Epidermal melanocyte (primary cell): Measurements from ENCODE around the gene SELENOP.
"Not testable (repeated sequence)": the region's sequence is repeated elsewhere in the genome, so short reads cannot be mapped to it uniquely, and the experiment has no call there.

Source experiments
- DNase-seq: peaks from one replicate; pipeline ENCODE4 v3.0.0; 2011; ENCODE audit warnings: low spot score; ENCODE audit not compliant: insufficient read length

Gene SELENOP, protein sequence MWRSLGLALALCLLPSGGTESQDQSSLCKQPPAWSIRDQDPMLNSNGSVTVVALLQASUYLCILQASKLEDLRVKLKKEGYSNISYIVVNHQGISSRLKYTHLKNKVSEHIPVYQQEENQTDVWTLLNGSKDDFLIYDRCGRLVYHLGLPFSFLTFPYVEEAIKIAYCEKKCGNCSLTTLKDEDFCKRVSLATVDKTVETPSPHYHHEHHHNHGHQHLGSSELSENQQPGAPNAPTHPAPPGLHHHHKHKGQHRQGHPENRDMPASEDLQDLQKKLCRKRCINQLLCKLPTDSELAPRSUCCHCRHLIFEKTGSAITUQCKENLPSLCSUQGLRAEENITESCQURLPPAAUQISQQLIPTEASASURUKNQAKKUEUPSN

DNA sequence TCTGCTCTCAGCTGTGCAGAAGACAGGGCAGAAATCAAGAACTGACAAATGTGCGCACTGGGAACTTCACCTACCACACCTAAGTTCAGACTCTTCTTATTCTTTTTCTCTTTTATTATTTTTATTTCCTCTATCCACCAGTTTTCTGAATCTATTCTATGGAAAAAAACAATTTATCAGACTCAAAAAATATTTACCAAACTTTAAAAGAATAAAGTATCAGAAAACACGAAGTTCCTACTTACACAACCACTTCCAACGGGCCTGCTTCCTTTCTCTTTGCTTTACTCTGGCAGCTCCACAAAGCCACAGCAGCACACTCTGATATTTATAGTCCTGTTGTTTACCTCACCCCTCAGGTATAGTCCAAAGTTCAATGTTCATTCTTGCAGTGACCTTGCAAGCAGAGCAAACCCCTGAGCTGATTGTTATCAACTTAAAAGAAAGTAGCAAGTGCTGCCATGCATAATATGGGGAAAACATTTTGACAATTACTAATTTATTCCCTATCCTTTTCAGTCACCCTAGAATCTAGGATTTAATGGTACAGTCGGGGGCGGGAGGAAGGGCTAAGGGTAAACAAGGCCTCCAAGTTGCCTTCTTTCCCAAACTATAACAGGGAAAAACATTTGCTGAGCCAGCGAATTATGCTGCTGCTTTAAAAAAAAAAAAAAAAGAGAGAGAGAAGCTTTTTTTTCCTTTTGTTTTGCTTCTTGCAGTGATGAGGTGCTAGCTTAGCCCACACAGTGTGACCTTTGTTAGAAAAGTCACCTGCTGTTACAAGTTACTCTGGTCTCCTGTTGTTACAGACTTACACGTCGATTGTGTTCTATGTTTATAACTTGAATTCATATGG lies at the start of gene SELENOP:
TSS of gene SELENOP (minus strand) at position 302 of the 856 bp plus-strand sequence. CDS start 3,539 bp downstream, outside the sequence.
- no peak for DNase-seq

- no peak for DNase-seq
These were observed 47.0 kb upstream of the SELENOP start for GRCh38 chr5:42858687-42859086.

DNA sequence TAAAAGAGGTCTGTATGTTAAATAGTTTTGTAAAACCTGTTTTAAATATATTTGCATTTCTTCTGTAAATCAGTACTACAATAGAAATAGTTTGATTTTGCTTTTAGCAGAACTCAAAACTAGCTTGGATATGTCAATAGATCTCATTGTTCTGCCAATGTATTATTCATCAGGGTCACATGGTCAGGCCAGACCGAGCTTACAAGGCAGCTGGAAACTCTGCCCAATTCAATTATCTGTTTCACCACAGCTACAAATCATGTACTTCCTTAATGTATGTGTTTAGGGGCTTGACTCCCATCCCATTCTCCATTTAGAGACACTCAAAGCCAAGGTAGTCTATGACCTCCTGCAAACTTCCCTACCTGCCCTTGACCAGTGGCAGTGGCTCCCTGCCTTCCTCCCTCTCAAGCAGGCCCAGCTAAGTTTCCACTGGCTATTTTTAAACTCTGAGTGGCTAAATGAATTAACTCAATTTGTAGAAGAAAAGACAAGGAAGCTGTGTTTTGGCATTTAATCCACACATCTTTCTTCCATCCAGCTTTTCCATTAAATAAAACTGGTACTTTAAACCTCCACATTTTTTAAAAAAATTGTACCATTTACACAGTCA lies 46.4 kb upstream of the SELENOP start:
- DNase-seq: peak; percentile 25

GRCh38 chr5:42855811-42856210 lies 44.1 kb upstream of the SELENOP start:
- no peak for DNase-seq

- no peak for DNase-seq
These were observed 43.7 kb upstream of the SELENOP start for GRCh38 chr5:42855386-42855785.

GRCh38 chr5:42854795-42855194 lies 43.1 kb upstream of the SELENOP start:
- DNase-seq: no peak

- no peak for DNase-seq
These were observed 41.1 kb upstream of the SELENOP start for GRCh38 chr5:42852826-42853225.

DNA sequence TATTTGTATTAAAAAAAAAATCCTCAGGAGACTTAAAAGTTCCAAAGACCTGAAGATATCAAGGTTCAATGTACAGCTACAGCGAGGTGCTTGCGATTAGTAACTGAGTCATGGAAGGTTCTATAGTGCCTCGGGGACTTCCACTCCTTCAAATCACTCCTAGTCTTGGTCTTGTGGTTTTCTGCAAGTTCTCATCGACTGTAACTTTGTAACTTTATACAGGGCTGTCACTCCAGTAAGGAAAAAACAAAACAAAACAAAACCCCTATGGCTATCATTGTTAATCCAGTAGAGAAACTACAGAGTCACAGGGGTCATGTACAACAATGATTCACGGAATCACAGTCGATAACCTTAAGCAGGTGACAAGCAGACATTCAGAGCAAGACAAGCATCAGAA lies 39.8 kb upstream of the SELENOP start:
- no peak for DNase-seq

DNA sequence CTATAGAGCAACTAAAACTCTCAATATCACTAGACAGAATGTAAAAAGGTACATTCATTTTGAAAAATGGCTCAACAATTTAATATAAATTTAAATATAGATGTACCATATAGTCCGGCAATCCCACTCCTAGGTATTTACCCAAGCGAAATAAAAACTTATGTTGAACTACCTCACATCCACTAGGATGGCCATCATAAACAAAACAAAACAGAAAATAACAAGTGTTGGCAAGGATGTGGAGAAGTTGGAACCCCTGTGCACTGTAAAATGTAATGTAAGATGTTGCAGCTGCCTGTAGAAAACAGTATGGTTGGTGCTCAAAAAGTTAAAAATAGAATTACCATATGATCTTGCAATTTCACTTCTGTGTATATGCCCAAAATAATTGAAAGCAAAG lies 36.9 kb upstream of the SELENOP start:
- no peak for DNase-seq

DNA sequence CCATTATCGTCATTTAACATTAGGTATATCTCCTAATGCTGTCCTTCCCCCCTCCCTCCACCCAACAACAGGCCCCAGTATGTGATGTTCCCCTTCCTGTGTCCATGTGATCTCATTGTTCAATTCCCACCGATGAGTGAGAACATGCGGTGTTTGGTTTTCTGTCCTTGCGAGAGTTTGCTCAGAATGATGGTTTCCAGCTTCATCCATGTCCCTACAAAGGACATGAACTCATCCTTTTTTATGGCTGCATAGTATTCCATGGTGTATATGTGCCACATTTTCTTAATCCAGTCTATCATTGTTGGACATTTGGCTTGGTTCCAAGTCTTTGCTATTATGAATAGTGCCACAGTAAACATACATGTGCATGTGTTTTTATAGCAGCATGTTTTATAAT lies 32.7 kb upstream of the SELENOP start:
- DNase-seq: not testable (repeated sequence)

GRCh38 chr5:42843675-42844292 lies 32.1 kb upstream of the SELENOP start:
- no peak for DNase-seq

DNA sequence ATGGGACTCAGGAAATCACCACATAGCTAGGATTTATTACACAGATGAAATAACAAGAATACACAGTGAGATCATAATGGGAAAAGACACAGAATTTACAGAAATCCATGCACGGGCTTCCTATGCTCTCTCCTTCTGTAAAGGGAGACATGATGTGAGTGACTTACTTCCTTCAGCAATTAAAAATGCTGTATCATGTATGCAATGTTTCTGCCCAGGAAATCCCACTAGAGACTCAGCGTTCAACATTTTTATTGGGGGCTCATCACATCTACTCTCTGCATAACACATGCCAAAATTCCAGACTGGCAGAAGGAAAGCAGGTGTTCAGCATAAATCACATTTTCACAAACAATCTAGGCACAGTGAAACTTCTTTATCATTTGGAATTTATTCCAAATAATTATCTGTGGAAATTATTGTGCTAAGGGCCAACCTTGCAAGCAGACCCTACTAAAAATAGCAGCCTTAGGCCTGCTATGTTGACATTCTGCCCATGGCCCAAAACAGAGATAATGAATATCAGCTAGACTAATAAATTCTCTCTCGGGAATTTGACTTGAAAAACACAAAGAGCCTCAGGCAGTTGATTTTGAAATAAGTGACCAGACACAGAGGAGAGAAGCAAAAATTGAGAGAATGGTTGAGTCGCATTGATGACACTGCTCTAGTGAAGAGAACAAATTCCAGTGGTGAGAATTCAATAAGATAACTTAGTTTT lies 31.4 kb upstream of the SELENOP start:
- no peak for DNase-seq

GRCh38 chr5:42840842-42841567 lies 29.3 kb upstream of the SELENOP start:
- DNase-seq: no peak

DNA sequence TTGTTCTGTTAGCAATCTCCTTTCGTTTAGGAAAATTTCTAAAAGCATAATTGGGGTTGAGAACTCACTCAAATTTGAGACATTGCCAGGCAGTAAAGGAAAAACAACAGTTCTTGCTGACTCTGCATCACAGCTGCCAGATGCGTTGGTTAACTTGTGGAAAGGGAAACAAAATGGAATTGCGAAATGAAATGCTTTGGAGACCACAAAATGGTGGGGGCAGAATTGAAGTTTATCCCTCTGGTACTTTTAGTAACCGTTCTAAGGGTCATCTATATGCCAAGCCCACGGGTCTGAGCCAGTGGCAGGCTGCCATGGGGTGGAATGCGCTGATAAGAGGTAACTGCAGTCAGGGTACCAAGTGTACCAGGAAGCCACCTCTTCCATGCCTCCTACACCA lies 28.6 kb upstream of the SELENOP start:
- DNase-seq: peak; percentile 61

GRCh38 chr5:42839196-42839595 lies 27.5 kb upstream of the SELENOP start:
- no peak for DNase-seq

- no peak for DNase-seq
These were observed 25.9 kb upstream of the SELENOP start for GRCh38 chr5:42837601-42838000.

DNA sequence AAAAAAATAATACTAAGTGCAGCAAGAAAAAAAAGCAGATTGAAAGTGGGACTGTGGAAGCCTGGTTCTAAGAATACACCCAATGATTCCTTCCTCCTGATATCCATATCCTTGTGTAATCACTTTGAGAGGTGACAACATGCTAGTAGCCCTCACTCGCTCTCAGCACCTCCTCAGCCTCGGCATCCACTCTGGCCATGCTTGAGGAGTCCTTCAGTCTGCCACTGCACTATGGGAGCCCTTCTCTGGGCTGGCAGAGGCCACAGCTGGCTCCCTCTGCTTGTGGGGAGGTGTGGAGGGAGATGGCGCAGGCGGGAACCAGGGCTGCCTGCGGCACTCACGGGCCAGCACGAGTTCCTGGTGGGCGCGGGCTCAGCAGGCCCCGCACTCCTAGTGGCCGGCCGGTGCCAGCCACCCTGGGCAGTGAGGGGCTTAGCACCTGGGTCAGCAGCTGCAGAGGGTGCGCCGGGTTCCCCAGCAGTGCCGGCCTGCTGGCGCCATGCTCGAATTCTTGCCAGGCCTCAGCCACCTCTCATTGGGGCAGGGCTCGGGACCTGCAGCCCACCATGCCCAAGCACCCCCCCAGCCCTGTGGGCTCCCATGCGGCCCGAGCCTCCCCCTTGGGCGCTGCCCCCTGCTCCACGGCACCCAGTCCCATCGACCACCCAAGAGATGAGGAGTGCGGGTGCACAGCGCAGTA lies 24.5 kb upstream of the SELENOP start:
- no peak for DNase-seq

GRCh38 chr5:42832060-42832459 lies 20.4 kb upstream of the SELENOP start:
- DNase-seq: no peak

GRCh38 chr5:42830924-42831323 lies 19.2 kb upstream of the SELENOP start:
- no peak for DNase-seq

DNA sequence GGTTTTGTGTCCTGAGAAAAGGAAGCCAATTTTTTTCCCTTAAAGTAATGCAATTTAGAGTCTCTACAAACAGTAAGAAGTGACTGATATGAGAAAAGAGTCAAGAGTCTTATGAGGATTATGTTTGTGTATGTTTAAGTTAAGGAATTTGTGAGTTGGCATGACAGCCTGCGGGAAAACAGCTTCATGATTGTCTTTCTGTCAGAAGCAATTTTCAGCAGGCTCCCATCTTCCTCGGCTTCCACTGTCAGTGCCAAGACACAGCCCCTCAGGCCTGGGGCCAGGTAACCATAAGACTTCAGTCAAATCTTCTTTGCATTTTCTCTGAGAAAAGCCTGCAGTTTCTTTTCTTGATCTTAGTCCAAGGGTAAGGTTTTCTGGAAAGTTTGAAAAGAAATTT lies 17.0 kb upstream of the SELENOP start:
- no peak for DNase-seq
